GM18519 (cell line): Measurements from ENCODE around the gene PPP1R16B.
A peak's percentile ranks its signal among the peaks of the same experiment; 100 is the strongest.

Source experiments
- ATAC-seq: cut with Tn5 transposase; IDR thresholded peaks from one replicate; pipeline ENCODE4 v1.9.1; 2021; ENCODE audit warnings: mild to moderate bottlenecking, moderate library complexity; ENCODE audit not compliant: unreplicated experiment, low FRiP score

Gene PPP1R16B

GRCh38 chr20:38892091-38892981, 86.8 kb downstream of the PPP1R16B start:
- ATAC-seq: peak; percentile 44

- ATAC-seq: no peak
These were observed 87.6 kb downstream of the PPP1R16B start for GRCh38 chr20:38893056-38893564.

GRCh38 chr20:38893565-38894090, 88.1 kb downstream of the PPP1R16B start:
- ATAC-seq: no peak

GRCh38 chr20:38894091-38894847, 88.8 kb downstream of the PPP1R16B start:
- ATAC-seq: no peak

- ATAC-seq: no peak
These were observed 89.8 kb downstream of the PPP1R16B start for GRCh38 chr20:38895098-38895949.

GRCh38 chr20:38896009-38896594, 90.6 kb downstream of the PPP1R16B start:
- no peak for ATAC-seq

GRCh38 chr20:38897267-38897666, 91.8 kb downstream of the PPP1R16B start:
- ATAC-seq: no peak

GRCh38 chr20:38900606-38901005, 95.1 kb downstream of the PPP1R16B start:
- ATAC-seq: no peak

- no peak for ATAC-seq
These were observed 97.1 kb downstream of the PPP1R16B start for GRCh38 chr20:38902601-38903000.

- no peak for ATAC-seq
These were observed 97.8 kb downstream of the PPP1R16B start for GRCh38 chr20:38903335-38903734.

- ATAC-seq: no peak
These were observed 99.9 kb downstream of the PPP1R16B start for GRCh38 chr20:38905375-38905774.

GRCh38 chr20:38907918-38908677, 102.6 kb downstream of the PPP1R16B start:
- no peak for ATAC-seq

- no peak for ATAC-seq
These were observed 109.9 kb downstream of the PPP1R16B start for GRCh38 chr20:38915355-38915754.

GRCh38 chr20:38917657-38918056, 112.2 kb downstream of the PPP1R16B start:
- no peak for ATAC-seq

GRCh38 chr20:38918172-38918571, 112.7 kb downstream of the PPP1R16B start:
- ATAC-seq: no peak

GRCh38 chr20:38919683-38920082, 114.2 kb downstream of the PPP1R16B start:
- ATAC-seq: no peak

- ATAC-seq: no peak
These were observed 114.9 kb downstream of the PPP1R16B start for GRCh38 chr20:38920411-38920810.

GRCh38 chr20:38920851-38921250, 115.4 kb downstream of the PPP1R16B start:
- no peak for ATAC-seq

GRCh38 chr20:38924718-38925117, 119.2 kb downstream of the PPP1R16B start:
- no peak for ATAC-seq
